Skin of body (tissue), 2 donors: ENCODE measurements around the gene SIRT2. TPM values are rescaled to one million over a fixed set of nuclear protein-coding genes. Genes with fewer than 3 reads are reported as not detected.
"Not testable (repeated sequence)": the region's sequence is repeated elsewhere in the genome, so short reads cannot be mapped to it uniquely, and the experiment has no call there.

ENCODE experiments used
- DNase-seq: peaks from one replicate; lab custom pipeline; 2025; lab: John Stamatoyannopoulos, UW
- total RNA-seq: library from RNA; depleted of rRNA; stranded (reverse); fragments of >200 nt; gene quantifications from one replicate; pipeline ENCODE4 v1.2.3, GENCODE V29; 2014

The SIRT2 gene
- total RNA-seq, 1 donor from 2014 or later: 46.1 TPM

DNA sequence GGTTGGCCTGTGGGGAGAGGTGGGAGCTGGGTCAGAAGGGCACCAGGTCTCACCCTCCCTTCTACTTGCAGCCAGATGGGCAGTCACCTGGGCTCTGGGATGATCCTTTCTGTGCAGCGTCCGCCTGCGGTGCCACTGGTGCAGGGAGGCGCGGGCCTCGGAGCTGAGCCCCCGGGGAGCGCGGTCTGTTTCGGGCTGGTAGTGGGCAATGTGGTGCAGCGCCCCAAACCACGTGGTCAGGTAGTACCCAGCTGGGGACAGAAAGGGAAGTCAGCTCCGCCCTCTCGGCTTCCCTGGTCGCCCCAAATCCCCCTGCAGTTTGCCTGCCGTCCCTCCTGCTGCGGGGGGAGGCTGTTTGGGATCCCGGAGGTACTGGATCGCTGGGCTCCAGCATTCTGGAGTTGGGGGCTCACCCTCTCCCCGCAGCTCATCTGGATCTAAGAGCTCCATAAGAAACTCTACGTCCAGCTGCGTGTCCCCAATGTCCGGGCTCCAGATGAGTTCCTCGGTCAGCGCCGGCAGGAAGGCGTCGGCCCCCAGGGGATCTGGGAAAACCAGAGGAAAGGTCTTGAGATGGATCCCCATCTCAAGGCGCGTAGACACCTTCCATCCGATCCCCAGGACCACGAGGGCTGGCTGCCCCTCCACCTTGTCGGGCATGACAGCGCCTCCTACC lies 30.1 kb downstream of the SIRT2 start:
- no peak for DNase-seq

DNA sequence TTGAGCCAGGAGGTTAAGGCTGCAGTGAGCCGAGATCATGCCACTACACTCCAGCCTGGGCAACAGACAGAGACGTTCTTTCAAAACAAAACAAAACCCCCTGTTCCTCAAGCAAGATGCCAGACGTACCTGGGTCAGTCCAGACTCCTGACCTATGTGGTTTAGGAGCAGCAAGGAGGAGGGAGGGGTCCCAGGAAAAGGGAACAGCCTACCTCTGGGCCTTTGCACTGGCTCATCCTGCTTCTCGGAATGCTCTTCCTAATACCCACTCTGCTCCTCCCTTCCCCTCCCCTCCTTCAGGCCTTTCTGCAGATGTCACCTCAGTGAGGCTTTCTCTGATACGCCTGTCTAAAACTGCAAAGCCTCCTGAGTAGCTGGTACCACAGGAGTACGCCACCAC lies 30.9 kb downstream of the SIRT2 start:
- DNase-seq: no peak

DNA sequence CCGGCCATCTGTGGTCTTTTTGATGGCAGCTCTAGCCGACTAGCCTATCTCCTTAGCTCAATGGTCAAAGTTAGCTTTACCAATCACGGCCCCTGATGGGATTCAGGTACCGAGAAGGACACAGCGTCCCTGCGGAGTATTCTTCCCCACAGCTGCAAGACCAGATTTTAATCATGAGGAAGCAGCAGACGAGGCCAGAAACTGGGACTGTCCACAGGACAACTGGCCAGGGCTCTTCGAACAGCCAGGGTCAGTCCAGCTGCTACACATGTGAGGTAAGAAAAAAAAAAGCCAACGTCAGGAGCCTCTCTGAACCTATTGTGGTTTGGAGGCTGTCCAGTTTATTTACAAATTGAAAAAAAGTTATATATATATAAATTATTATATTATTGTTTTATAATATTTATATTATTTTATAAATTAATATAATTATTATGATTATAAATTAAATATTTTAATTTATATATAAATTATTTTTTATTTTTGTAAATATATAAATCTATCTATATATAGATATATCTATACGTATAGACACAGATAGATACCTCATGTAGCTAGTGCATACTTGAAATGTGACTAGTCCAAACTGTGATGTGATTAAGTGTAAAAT lies 32.1 kb downstream of the SIRT2 start:
- DNase-seq: no peak

DNA sequence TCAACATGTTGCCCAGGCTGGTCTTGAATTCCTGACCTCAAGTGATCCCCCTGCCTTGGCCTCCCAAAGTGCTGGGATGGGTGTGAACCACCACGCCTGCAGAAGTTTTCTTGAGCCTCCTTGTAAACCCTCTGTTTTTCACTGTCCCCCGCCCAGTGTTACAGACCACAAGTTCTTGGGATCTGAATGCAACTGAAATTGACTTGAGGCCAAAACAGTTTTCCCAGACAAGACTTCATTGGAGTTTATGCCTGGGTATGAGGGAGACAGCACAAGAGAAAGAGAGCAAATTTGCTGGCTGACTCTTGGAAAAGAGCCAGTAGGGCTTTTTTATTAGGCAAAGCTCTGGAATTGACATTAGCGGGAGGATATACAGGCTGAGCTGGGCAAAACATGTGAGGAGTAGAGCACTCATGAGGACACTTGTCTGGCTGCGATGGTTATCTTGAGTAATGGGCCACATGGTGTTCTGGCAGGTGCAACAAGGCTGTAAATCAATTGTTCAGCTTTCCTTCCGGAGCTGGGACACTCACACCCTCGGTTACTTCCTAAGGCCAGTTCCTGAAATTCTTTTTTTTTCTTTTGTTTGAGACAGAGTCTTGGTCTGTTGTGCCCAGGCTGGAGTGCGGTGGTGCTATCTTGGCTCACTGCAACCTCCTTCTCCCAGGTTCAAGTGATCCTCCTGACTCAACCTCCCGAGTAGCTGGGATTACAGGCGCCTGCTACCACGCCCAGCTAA lies 36.9 kb downstream of the SIRT2 start:
- peak; percentile 76 for DNase-seq

DNA sequence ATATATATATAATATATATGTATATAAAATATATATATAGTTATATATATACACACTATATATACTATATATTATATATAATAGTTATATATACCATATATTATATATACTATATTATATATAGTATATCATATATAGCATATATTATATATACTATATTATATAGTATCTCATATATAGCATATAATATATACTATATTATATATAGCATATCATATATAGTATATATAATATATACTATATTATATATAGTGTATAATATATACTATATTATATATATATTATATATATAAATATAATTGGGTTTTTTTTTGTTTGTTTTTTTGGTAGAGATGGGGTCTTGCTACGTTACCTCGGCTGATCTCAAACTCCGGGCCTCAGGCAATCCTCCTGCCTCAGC lies 38.0 kb downstream of the SIRT2 start:
- no peak for DNase-seq

DNA sequence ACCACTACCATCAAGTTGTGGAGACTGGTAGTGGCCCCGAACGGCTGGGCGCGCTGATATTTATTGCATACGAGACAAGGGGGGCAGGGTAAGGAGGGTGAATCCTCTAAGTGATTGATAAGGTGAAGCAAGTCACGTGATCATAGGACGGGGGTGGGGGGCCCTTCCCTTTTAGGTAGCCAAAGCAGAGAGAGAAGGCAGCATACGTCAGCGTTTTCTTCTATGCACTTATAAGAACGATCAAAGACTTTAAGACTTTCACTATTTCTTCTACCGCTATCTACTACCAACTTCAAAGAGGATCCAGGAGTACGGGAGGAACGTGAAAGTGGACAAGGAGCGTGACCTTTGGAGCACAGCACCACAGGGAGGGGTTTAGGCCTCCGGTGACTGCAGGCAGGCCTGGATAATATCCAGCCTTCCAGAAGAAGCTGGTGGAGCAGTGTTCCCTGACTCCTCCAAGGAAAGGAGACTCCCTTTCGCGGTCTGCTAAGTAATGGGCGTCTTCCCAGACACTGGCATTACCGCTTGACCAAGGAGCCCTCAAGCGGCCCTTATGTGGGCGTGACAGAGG lies 39.7 kb downstream of the SIRT2 start:
- DNase-seq: not testable (repeated sequence)

DNA sequence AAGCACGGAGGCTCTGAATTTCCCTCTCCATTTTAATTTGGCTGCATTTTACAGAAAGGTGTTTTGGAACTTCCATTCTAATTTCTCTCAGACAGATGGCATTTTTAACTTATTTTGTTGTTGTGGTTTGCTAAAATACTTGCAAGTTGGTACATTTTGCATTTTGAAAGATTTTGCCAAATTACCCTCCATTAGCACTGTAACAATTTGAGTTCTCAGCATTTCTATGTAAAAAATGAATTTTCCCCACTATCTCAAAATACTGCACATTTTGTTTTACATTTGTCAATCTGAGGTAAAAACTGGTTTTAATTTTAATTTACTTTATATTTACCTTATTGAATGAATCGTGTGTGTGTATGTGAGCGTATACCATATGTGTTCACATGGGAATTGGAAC lies 42.6 kb downstream of the SIRT2 start:
- DNase-seq: no peak

DNA sequence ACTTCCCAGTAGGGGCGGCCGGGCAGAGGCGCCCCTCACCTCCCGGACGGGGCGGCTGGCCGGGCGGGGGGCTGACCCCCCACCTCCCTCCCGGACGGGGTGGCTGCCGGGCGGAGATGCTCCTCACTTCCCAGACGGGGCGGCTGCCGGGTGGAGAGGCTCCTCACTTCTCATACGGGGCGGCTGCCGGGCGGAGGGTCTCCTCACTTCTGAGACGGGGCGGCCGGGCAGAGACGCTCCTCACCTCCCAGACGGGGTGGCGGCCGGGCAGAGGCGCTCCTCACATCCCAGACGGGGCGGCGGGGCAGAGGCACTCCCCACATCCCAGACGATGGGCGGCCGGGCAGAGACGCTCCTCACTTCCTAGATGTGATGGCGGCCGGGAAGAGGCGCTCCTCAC lies 43.7 kb downstream of the SIRT2 start:
- not testable (repeated sequence) for DNase-seq

DNA sequence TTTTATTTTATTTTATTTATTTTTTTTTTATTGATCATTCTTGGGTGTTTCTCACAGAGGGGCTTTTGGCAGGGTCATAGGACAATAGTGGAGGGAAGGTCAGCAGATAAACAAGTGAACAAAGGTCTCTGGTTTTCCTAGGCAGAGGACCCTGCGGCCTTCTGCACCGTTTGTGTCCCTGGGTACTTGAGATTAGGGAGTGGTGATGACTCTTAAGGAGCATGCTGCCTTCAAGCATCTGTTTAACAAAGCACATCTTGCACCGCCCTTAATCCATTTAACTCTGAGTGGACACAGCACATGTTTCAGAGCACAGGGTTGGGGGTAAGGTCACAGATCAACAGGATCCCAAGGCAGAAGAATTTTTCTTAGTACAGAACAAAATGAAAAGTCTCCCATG lies 44.5 kb downstream of the SIRT2 start:
- not testable (repeated sequence) for DNase-seq

DNA sequence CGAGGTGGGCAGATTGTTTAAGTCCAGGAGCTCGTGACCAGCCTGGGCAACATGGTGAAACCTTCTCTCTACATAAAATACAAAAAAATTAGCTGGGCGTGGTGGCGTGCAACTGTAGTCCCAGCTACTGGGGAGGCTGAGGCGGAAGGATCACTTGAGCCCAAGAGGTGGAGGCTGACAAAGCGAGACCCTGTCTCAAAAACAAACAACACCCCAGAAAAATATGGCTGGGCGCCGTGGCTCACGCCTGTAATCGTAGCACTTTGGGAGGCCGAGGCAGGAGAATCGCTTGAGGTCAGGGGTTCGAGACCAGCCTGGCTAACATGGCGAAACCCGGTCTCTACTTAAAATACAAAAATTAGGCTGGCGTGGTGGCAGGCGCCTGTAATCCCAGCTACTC lies 46.2 kb downstream of the SIRT2 start:
- DNase-seq: no peak

DNA sequence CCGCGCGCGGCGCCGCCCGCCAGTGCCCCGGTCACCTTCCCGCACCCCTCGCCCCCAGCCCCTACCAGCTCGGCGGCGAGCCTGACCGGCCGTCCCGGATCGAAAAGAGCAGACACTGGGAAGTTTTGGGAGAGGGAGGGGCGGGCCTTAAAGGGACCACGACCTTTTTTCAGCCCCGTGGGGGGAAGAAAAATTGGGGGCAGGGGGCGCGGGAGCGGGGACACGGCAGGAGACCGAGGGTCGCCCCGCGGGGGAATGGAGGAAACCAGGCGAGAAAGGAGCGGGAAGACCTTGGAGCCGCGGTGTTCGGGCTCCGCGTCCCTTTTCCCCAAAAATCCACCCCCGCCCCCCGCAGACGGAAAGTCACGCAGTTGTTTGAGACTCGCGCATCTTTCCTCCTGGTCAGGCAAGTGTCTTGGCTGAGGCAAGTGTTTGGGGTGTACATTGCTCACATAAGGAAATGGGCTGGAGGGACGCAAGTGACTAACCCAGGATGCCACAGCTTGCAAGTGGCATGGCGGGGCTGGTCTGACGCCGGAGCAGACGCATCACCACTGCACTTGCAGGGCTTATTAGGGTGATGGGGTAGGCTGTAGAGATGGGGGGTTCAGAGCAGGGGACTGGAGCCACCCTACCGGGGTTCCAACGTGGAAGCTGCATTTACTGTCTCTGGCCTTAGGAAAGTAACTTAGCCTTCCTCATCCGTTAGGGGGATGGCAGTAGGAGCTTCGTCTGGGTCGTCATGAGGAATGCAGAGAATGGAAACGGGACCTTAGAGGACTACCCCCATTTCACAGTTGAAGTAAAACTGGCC lies 47.0 kb downstream of the SIRT2 start:
- DNase-seq: no peak

DNA sequence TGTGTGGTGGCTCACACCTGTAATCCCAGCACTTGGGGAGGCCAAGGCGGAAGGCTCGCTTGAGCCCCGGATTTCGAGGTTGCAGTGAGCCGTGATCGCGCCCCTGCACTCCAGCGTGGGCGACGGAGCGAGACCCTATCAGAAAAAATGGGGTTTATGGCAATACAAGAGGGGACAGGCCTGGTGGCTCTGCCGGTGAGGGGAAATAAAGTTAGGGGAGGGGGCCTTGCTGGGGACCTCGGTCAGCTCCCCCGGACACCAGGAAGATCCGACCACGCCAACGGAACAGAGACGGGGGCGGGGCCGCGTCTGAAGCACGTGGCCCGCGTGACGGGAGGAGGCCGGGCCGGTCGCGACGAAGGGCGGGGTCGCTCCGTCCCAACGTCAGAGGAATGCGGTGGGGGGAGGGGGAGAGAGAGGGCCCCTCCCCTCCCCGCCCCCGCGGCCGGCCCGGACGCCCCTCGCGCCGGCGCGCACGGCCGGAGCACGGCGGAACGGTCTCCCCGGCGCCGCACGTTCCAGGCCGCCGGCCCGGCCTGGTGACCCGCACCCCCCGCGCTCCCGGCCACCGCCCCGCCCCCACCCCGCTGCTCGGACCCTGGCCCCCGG lies 47.7 kb downstream of the SIRT2 start:
- DNase-seq: peak; percentile 94

DNA sequence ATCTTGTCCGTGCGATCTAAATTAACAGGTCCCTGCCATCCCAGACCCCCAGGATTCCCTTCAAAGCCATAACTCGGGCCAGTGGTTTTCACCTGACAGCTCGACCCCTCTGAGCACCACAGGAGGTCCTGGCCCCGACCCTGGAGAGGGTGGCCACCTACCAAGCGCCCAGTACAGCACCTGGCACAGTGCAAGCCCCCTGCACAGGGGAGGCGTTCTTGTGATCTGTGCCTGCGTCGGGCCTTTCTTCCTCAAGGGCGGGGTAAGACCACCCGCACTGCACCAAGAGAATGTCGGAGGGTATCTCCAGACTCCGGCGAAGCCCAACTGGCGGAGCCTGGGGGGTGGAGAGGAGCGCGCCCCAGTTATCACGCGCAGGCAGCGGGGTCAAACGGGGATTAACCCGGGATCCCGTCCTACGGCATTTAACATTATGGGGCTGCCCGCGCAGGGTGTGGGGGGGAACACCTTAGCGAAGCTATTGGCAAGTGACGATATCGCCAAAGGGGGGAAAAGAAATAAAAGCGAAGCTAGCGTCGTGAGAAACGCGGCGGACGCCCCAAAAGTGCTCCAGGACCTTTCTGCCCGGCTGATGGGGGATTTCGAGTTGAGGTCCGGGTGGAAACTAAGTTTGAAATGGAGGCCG lies 48.3 kb downstream of the SIRT2 start:
- DNase-seq: no peak

DNA sequence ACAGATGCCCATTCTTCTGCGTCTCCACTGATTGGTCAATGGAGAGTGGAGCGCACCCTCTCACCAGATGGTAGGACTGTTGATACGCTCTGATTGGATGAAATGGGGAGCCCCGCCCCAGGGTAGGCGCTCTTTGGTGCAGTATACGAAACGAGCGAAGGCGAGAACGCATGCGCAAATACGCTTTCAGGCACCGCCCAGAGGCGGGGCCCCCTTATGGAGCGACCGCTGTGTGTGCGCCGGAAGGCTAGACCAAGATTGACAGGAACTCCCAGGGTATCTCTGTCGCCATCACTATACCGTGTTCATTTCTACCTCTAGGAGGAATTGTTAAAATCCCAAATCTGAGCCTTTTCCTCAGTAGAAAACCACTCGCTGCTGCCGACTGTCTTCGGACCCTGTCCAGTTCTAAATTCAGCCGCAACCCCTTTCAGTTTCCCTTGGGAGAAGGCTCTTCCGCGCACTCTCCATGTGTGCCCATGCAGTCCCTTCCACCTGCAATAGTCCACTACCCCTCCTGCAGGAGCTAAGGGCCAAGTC lies 48.9 kb downstream of the SIRT2 start:
- no peak for DNase-seq

DNA sequence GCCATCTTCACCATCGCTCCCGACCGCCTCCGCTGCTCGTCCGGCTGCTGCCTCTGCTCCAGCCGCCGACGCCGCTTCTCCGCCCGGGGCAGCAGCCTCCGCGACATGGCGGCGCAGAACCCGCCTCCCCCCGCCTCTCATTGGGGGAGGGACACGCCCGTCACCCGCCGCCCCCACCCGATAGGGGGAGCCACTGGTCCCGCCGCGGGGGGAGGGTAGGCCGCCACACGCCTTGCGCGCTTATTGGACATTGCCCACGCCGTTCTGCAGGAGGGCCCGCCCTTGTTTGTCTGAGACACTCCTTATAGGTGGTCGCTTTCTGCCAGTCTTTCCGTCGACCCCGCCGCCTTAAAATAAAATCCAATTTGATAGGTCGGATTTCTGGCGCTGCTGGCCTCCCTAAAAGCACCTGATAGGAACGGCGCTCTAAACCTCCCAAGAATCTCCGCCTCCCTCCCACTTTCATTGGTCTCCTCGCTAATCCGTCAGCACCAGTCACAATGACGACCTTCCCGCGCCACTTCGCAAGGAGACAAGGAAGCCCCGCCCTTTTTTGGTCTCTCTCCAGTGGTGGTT lies 49.5 kb downstream of the SIRT2 start, which contains the start of gene HNRNPL:
Gene HNRNPL, minus strand, starts transcription at position 127 of the 576 bp plus-strand sequence. Its CDS starts 20 bp downstream, at position 107.
- peak; percentile 100 for DNase-seq

DNA sequence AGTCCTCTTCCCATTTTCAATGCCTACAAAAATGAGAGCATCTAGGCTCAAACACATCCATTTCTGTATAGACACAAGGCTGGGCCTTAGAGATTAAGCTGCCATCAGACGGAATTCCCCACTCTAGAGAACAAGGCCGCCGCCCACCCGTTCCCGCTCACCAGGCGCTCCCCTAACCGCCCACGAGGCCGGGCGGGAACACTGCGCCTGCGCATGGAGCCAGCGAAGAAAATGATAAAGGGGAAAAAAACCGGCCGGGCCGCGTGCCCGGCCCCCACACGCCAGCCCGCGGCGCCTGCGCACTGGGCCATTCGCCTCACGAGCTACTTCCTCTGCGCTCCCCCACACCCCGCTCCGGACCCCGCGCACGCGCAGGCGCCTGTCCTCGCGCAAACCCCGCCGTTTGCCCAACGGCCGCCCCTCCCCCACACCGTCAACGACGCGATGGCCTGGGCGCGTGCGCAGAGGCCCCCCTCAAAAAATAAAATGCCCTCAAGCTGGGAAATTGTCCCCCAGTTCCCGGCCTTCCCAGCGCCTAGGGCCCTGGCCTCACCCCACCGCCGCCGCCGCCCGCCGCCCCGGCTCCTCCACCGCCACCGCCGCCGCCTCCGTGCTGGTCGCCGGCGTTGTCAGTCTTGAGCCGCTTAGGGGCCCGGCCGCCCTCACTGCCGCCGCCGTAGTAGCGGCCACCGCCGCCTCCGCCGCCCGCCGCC lies 50.1 kb downstream of the SIRT2 start:
- peak; percentile 95 for DNase-seq

DNA sequence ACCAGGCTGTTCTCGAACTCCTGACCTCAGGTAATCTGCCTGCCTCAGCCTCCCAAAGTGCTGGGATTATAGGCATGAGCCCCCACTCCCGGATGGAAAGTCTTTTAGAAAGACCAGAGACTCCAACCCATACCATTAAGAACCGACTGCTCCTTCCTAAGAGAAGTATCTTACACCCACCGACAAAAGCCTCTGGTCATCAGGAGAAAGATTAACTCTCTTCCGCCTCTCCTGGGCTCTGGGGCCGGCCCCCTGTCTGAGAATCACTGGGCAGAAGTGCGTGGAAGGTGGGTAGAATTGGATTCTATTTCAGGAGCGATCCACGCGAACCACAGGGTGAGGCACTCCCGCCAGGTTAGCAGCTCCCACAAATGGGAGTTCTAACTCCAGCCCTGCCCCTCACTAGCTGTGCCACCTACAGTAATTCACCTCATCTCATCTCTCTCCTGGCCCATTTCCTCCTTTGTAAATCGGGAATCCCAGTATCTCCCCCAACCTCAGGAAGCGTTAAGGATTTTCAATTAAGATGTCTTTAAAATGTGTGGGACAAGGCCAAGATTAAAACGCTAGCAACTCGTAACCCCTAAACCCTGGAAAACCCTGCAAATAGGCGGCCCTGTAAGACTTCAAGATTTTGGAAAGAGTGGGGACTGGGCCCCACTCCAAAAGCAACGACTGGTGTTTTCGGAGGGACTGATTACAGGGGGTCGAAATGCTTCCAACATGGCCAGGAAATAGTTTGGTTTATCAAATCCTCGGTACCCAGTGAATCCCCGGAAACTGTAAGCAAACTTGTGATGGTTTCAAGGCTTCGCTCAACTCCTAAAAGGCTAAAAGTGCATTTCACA lies 50.9 kb downstream of the SIRT2 start:
- no peak for DNase-seq

DNA sequence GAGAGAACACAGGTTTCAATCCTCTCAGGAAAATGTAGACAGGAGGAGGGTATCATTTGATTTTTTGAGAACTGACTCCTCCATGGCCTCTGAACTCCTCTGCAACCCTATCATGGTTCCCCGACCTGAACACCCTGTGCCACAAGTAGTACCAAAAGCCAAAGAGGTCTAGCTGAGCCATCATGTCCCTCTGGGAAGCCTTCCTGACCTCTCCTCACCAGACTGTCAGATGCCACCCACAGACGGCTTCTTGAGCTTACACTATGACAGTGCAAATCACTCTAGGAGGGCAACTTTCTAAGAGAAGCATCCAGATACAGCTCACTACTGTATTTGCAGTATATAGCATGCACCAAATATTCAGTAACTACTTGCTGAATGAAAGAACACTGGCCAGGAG lies 53.3 kb downstream of the SIRT2 start:
- DNase-seq: no peak
